ENCODE data around the gene IQSEC2. TPM values are rescaled to one million over a fixed set of nuclear protein-coding genes. Genes with fewer than 3 reads are reported as not detected.

IQSEC2 gene
- total RNA-seq, 1 experiment from 2014 or later: 20.7 TPM

Other genes with a start within 250 kb of the IQSEC2 start
- 3.4 TPM for gene GPR173, start 232.8 kb downstream of the IQSEC2 start, total RNA-seq (2021; ENCODE audit: unreplicated experiment)
- 19.2 TPM for gene TSPYL2, start 199.2 kb downstream of the IQSEC2 start, total RNA-seq (2021; ENCODE audit: unreplicated experiment)
- 7.5 TPM for gene KANTR, start 187.4 kb downstream of the IQSEC2 start, total RNA-seq (2021; ENCODE audit: unreplicated experiment)
- 72.9 TPM for gene KDM5C, start 56.4 kb downstream of the IQSEC2 start, total RNA-seq (2021; ENCODE audit: unreplicated experiment)
- gene SMC1A, start 141.1 kb upstream of the IQSEC2 start, total RNA-seq (2021; ENCODE audit: unreplicated experiment): 88.3 TPM
- gene RIBC1, start 141.3 kb upstream of the IQSEC2 start, total RNA-seq (2021; ENCODE audit: unreplicated experiment): 0.61 TPM
- 94.4 TPM for gene HSD17B10, start 152.8 kb upstream of the IQSEC2 start, total RNA-seq (2021; ENCODE audit: unreplicated experiment)

Measured in HCT116 (cell line).